Ammon's horn (tissue), 1 donor: ENCODE measurements around the gene TTC31.
"Not testable (repeated sequence)": the region's sequence is repeated elsewhere in the genome, so short reads cannot be mapped to it uniquely, and the experiment has no call there.

ENCODE experiments used
- DNase-seq: peaks from one replicate; pipeline ENCODE4 v3.0.0-alpha.2; 2016; ENCODE audit warnings: low spot score

TTC31 gene

DNA sequence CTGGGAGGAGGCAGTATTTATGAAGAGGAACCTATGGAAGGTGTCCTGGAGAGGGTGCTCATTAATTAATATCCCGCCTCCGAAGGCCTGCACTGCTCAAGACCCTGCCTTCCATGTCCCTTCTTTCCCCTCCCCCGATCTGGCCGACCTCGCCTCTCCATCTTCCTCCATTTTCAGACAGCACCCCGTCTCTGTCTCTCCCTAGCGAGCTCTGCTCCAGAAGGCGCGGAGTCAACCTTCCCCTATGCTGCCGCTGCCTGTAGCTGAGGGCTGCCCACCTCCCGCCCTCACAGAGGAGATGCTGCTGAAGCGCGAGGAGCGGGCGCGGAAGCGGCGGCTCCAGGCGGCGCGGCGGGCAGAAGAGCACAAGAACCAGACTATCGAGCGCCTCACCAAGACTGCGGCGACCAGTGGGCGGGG, 25.7 kb upstream of the TTC31 start:
- peak; percentile 59 for DNase-seq

- peak; percentile 68 for DNase-seq
Measured at GRCh38 chr2:74457549-74458131, 25.2 kb upstream of the TTC31 start.

GRCh38 chr2:74458132-74458937, 24.5 kb upstream of the TTC31 start, which contains the start of gene WBP1:
WBP1 (plus strand) TSS chr2:74458438; CDS start chr2:74458603, 165 bp downstream.
- DNase-seq: peak; percentile 100

- DNase-seq: no peak
Measured at GRCh38 chr2:74458938-74459363, 23.9 kb upstream of the TTC31 start.

DNA sequence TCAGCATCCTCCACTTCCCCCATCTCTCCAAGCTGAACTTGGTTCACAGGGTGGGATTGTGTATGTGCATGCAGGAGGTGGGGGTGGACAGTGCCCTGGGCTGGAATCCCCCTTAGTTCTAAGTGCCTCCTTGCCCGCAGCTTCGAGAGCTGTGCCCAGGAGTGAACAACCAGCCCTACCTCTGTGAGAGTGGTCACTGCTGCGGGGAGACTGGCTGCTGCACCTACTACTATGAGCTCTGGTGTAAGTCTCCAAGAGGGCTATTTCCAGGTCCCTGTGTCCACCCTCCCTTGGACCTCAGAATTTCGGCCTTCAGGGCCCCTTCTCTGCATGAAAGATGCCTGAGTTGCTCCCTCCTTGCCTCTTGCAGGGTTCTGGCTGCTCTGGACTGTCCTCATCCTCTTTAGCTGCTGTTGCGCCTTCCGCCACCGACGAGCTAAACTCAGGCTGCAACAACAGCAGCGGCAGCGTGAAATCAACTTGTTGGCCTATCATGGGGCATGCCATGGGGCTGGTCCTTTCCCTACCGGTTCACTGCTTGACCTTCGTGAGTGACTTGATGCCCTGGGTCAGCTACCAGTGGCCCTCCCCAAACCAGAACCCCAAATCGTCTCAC, 23.3 kb upstream of the TTC31 start:
- DNase-seq: not testable (repeated sequence)

- DNase-seq: not testable (repeated sequence)
Measured at GRCh38 chr2:74460187-74460586, 22.7 kb upstream of the TTC31 start.

- no peak for DNase-seq
Measured at GRCh38 chr2:74461187-74462053, 21.5 kb upstream of the TTC31 start.

GRCh38 chr2:74462054-74462785, 20.7 kb upstream of the TTC31 start:
- DNase-seq: no peak

DNA sequence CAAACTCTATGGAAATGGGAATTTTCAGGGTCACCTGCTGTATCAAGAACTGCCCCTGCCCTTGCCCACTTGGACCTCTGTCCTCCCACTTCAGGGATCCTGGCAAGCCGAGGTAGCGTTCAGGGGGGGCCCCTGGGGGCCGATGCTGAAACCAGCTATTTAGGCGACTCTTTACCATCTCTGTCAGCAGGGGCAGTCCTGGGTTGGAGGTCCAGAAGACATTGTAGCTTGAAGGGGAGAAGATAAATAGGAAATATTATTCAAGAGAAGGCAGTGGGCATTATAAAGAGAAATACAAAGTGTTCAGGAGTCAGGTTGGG, 20.1 kb upstream of the TTC31 start:
- no peak for DNase-seq

DNA sequence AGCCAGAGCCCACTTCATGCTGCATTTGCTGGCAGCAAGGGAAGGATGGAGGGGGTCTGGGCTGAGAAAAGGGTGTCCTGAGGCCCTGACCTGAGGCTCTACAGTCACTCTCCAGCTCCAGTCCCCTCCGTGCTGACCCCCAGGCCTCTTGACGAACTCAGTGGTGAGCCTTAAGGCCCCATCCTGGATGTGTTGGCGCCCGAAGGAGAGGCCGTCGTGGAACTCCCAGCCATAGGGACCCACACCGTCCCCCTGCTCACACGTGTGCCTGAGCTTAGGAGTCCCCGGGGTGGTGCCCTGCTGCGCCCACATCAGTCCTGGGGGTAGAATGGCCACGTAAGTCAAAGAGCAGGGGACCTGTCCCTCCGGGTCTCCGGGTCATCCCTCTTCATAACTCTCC, 18.5 kb upstream of the TTC31 start:
- DNase-seq: no peak

- not testable (repeated sequence) for DNase-seq
Measured at GRCh38 chr2:74470742-74471141, 12.1 kb upstream of the TTC31 start.

- no peak for DNase-seq
Measured at GRCh38 chr2:74471332-74472065, 11.4 kb upstream of the TTC31 start.

DNA sequence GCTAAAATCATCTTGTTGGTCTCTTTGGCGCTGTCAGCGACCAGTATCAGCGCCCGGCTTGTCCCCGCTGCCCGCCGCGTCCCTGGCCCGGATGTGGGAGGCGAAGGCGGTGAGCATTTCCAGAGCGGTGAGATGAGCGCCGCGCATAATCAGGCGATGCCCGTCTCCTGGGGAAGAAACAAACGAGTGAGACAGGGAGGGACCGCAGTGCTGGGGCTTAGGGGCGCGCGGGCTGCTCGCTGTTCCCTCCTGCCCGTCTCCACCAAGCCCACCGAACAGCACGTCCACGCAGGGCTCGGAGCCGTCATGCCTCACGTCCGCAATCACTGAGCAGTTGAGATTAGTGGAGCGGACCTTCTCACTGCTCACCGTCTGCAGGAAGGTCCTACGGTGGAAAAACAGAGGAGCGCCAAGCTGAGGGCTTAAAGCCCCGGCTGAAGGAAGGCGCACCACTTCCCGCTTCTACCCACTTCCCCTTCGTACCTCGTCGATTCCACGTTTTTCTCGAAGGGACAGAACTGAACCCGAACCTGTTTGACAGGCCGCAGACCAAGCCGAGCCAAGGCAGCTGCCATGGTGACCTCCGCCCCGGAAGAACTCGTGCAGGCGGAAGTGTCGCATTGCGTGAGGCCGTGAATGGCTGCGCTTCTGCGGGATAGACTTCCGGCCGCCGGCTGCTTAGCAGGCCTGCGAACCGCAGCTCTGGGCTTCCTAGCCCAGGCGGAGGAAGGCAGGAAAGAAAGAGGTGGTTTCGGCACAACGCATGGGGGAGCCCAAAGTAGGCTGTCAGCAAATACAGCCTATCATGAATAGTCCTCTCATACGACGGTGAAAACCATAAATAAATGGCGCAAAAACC, 10.6 kb upstream of the TTC31 start, which contains the start of gene MRPL53:
Gene MRPL53, minus strand, starts transcription at position 595 of the 859 bp plus-strand sequence. Its CDS starts 20 bp downstream, at position 575.
- peak; percentile 97 for DNase-seq

DNA sequence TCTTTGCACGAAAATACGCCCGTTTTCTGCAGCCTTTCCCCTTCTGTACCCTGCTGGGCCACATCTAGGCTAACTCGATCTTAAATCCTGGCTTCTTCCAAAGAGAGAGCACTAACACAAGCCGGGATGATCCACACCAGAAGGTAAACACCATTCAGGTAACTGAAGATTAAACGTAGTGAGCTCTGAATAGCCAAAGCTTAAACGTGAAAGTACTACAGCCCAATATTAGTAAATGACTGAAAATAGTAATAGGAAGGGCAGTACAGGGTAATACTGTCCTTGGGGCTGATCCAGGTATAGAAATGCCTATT, 10.0 kb upstream of the TTC31 start:
- no peak for DNase-seq

DNA sequence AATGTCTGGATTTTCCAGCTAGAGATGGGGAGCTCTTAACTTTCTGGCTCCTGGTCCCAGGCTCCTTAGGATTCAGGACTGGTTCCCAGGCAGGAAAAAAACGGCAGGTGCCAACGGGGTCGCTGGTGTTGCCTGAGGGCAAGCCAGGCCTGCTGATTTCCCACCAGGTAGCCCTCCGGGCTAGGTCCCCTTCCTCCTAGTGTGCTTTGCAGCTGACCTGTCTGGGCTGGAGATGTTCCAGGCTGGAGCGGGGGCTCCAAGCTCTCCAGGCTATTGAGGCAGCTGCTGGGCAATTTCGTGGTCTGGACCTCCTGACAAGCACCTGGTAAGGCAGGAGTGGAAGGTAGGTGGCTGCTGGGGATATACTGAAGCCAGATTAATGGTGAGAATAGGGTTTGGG, 8.4 kb upstream of the TTC31 start:
- DNase-seq: no peak

DNA sequence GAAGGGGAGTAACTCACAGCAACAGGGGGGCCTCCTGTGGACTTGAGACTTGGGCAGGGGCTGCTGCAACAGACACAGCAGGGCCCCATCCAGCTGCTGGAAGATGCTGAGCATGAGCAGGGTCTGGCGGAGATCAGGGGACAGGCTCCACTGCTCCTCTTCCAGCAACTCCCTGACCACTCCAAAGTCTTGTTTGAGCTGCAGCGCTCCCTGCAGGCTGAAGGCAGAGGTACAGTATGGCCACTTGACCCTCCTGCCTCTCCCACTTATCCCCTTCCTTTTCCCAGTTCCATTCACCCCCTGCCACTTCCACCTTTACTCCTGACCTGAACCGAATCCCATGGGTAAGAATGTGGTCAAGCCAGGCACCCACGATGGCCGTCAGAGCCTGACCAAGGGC, 8.0 kb upstream of the TTC31 start:
- no peak for DNase-seq

- DNase-seq: no peak
Measured at GRCh38 chr2:74481431-74481830, 1.4 kb upstream of the TTC31 start.

DNA sequence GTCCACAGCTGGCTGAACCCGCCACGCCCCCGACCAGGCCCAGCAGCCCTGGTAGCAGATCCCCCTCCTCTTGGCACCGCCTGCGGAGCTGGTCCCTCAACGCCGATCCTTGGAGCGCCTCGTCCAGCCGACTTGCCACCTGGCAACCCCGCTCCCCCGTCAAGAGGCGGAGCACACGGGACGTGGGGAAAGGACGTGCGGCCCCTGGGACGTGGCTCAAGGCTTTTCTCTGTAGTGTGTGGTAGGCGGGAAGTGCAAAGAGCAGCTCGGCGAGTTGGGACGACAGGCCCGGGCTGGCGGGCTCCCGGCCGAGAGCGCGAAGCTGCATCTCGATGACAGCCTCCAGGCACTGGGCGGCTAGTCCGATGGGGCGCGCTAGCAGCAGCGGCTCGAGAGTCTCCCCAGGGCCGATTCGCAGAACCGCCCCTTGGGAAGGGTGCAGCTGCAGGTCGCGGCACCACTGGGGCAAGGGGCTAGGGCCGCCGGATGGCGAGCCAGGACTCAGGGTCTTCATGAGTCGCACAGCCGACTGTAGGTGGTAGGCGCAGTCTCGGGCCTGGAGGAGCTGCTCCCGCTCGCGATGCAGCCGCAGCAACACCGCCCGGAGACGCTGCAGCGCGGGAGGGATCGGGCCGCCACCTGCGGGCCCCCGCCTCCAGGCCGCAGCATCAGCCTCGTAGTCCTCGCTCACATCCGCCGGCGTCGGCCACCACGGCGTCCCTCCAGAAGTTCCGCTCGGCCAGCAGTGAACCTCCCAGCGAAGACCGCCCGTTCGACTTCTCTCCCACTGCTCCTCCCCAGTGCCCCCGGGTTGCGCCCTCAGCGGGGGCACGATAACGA, 700 bp upstream of the TTC31 start:
- DNase-seq: no peak

DNA sequence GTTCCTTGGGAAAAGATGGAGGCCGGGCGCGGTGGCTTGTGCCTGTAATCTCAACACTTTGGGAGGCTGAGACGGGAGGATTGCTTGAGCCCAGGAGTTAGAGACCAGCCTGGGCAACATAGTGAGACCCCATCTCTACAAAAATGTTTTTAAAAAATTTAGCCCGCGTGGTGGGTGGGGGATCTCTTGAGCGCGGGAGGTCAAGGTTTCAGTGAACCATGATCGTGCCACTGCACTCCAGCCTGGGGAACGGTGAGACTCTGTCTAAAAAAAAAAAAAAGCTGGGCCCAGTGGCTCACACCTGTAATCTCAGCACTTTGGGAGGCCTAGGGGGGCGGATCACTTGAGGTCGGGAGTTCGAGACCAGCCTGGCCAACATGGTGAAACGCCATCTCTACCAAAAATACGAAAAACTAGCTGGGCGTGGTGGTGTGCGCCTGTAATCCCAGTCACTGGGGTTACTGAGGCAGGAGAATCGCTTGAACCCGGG, 839 bp downstream of the TTC31 start:
- not testable (repeated sequence) for DNase-seq
